NCI-H345 (cell line): Measurements from ENCODE around the gene B4GALNT4.
"Not testable (repeated sequence)": the region's sequence is repeated elsewhere in the genome, so short reads cannot be mapped to it uniquely, and the experiment has no call there.

Experiments used
- DNase-seq: peaks from one replicate; lab custom pipeline; 2025; lab: John Stamatoyannopoulos, UW

B4GALNT4 gene

GRCh38 chr11:359181-359714 lies 10.1 kb upstream of the B4GALNT4 start:
- no peak for DNase-seq

- DNase-seq, result no peak
Measured at GRCh38 chr11:360326-361280, 8.7 kb upstream of the B4GALNT4 start.

GRCh38 chr11:362642-363442 lies 6.5 kb upstream of the B4GALNT4 start:
- no peak for DNase-seq

- DNase-seq, result not testable (repeated sequence)
Measured at GRCh38 chr11:363443-363805, 5.9 kb upstream of the B4GALNT4 start.

GRCh38 chr11:363948-364761 lies 5.1 kb upstream of the B4GALNT4 start:
- DNase-seq, result peak; percentile 74

GRCh38 chr11:364991-365725 lies 4.1 kb upstream of the B4GALNT4 start:
- no peak for DNase-seq

GRCh38 chr11:365831-366230 lies 3.5 kb upstream of the B4GALNT4 start:
- DNase-seq, result no peak

GRCh38 chr11:367956-368413 lies 1.3 kb upstream of the B4GALNT4 start:
- no peak for DNase-seq

- DNase-seq, result no peak
Measured at GRCh38 chr11:368414-369335, 624 bp upstream of the B4GALNT4 start.

- DNase-seq, result no peak
Measured at GRCh38 chr11:370070-370941, 1.0 kb downstream of the B4GALNT4 start.

- DNase-seq, result no peak
Measured at GRCh38 chr11:371051-371450, 1.8 kb downstream of the B4GALNT4 start.

GRCh38 chr11:371716-372590 lies 2.7 kb downstream of the B4GALNT4 start:
- DNase-seq, result no peak

- no peak for DNase-seq
Measured at GRCh38 chr11:372809-373715, 3.8 kb downstream of the B4GALNT4 start.

GRCh38 chr11:373716-374551 lies 4.6 kb downstream of the B4GALNT4 start:
- DNase-seq, result no peak

- no peak for DNase-seq
Measured at GRCh38 chr11:375065-376025, 6.0 kb downstream of the B4GALNT4 start.
